Skeletal muscle tissue (tissue), 4 donors: ENCODE data around the gene KLF17. TPM values are rescaled to one million over a fixed set of nuclear protein-coding genes. Genes with fewer than 3 reads are reported as not detected.
"Not testable (repeated sequence)": the region's sequence is repeated elsewhere in the genome, so short reads cannot be mapped to it uniquely, and the experiment has no call there.

Experiments used
- H3K27ac ChIP-seq: one replicate; pipeline ENCODE4 v1.7.0; 2013; ENCODE audit warnings: mild to moderate bottlenecking, low read depth, low read length, inconsistent platforms
- H3K27me3 ChIP-seq, 3 donors: one replicate each; pipeline ENCODE4 v1.7.0; 2013; ENCODE audit warnings: low read length in 3 of 3; ENCODE audit not compliant: control insufficient read depth in 3 of 3, insufficient read depth in 3 of 3
- H3K36me3 ChIP-seq, 3 donors: one replicate each; pipeline ENCODE4 v1.7.0; 2013; ENCODE audit warnings: low read length in 3 of 3; ENCODE audit not compliant: control insufficient read depth in 3 of 3, insufficient read depth in 3 of 3
- H3K4me1 ChIP-seq, 3 donors: one replicate each; pipeline ENCODE4 v1.7.0; 2013; ENCODE audit warnings: low read length in 3 of 3, mild to moderate bottlenecking in 3 of 3; ENCODE audit not compliant: control insufficient read depth in 3 of 3, insufficient read depth in 3 of 3
- H3K4me3 ChIP-seq, 3 donors: one replicate each; pipeline ENCODE4 v1.7.0; 2013; ENCODE audit warnings: low read length in 3 of 3
- H3K9ac ChIP-seq, 3 donors: one replicate each; pipeline ENCODE4 v1.7.0; 2013; ENCODE audit warnings: low read length in 3 of 3, mild to moderate bottlenecking in 3 of 3, moderate library complexity in 2 of 3, low read depth in 1 of 3
- H3K9me3 ChIP-seq, 3 donors: one replicate each; pipeline ENCODE4 v1.7.0; 2013; ENCODE audit warnings: low read length in 3 of 3; ENCODE audit not compliant: control insufficient read depth in 3 of 3
- total RNA-seq: library from RNA; depleted of rRNA; stranded (reverse); fragments of >200 nt; gene quantifications from one replicate; pipeline ENCODE4 v1.2.3, GENCODE V29; 2014
- donor health status: Osteomylitis.

Gene KLF17
- total RNA-seq, 1 donor from 2014 or later, result under 0.01 TPM

- Histone ChIP-seq H3K9me3 (no peaks in the 10 kb centered on the region), H3K36me3 (no peaks in the 10 kb centered on the region), H3K27ac (no peak overlapping the region), H3K27me3 (peaks cover 16 to 20% (median 16%) of the 10 kb centered on the region in 3 donors), H3K4me3 (no peak overlapping the region), H3K9ac (no peak overlapping the region), H3K4me1 (no peaks in the 10 kb centered on the region)
Observed at GRCh38 chr1:44105810-44106209, 12.8 kb upstream of the KLF17 start.

- H3K9me3 ChIP-seq, result no peaks in the 10 kb centered on the region
- no peaks in the 10 kb centered on the region for H3K36me3 ChIP-seq
- H3K4me1 ChIP-seq, result no peaks in the 10 kb centered on the region
- no peak overlapping the region for H3K27ac ChIP-seq
- no peak overlapping the region for H3K9ac ChIP-seq
- H3K4me3 ChIP-seq, result no peak overlapping the region
- H3K27me3 ChIP-seq, result peaks cover 16 to 17% (median 16%) of the 10 kb centered on the region in 3 donors
Observed at GRCh38 chr1:44108241-44108640, 10.4 kb upstream of the KLF17 start.

- Histone ChIP-seq H3K27ac (no peak overlapping the region), H3K4me3 (no peak overlapping the region), H3K9ac (no peak overlapping the region), H3K9me3 (no peaks in the 10 kb centered on the region), H3K36me3 (no peaks in the 10 kb centered on the region), H3K4me1 (no peaks in the 10 kb centered on the region), H3K27me3 (peaks cover 10 to 16% (median 10%) of the 10 kb centered on the region in 3 donors)
Observed at GRCh38 chr1:44108971-44109370, 9.7 kb upstream of the KLF17 start.

- peaks cover 0 to 13% (median 3%) of the 10 kb centered on the region in 3 donors for H3K27me3 ChIP-seq
- no peaks in the 10 kb centered on the region for H3K36me3 ChIP-seq
- H3K9me3 ChIP-seq, result no peaks in the 10 kb centered on the region
- H3K4me1 ChIP-seq, result no peaks in the 10 kb centered on the region
- H3K4me3 ChIP-seq, result no peak overlapping the region
- H3K27ac ChIP-seq, result no peak overlapping the region
- H3K9ac ChIP-seq, result no peak overlapping the region
Observed at GRCh38 chr1:44110916-44111315, 7.7 kb upstream of the KLF17 start.

GRCh38 chr1:44111861-44112260, 6.8 kb upstream of the KLF17 start:
- Histone ChIP-seq H3K4me3 (no peak overlapping the region), H3K9me3 (no peaks in the 10 kb centered on the region), H3K27ac (no peak overlapping the region), H3K9ac (no peak overlapping the region), H3K27me3 (peaks cover 0 to 7% (median 0%) of the 10 kb centered on the region in 3 donors), H3K36me3 (no peaks in the 10 kb centered on the region), H3K4me1 (no peaks in the 10 kb centered on the region)

- H3K9ac ChIP-seq, result no peak overlapping the region
- no peaks in the 10 kb centered on the region for H3K9me3 ChIP-seq
- H3K4me3 ChIP-seq, result no peak overlapping the region
- H3K27me3 ChIP-seq, result peaks cover 0 to 7% (median 0%) of the 10 kb centered on the region in 3 donors
- no peaks in the 10 kb centered on the region for H3K36me3 ChIP-seq
- H3K27ac ChIP-seq, result no peak overlapping the region
- H3K4me1 ChIP-seq, result no peaks in the 10 kb centered on the region
Observed at GRCh38 chr1:44112486-44112885, 6.1 kb upstream of the KLF17 start.

GRCh38 chr1:44113095-44113609, 5.5 kb upstream of the KLF17 start:
- H3K36me3 ChIP-seq, result no peaks in the 10 kb centered on the region
- H3K4me3 ChIP-seq, result no peak overlapping the region

GRCh38 chr1:44114098-44114497, 4.5 kb upstream of the KLF17 start:
- no peaks in the 10 kb centered on the region for H3K36me3 ChIP-seq
- H3K27ac ChIP-seq, result no peak overlapping the region
- no peak overlapping the region for H3K9ac ChIP-seq
- no peaks in the 10 kb centered on the region for H3K27me3 ChIP-seq
- no peaks in the 10 kb centered on the region for H3K9me3 ChIP-seq
- no peak overlapping the region for H3K4me3 ChIP-seq
- no peaks in the 10 kb centered on the region for H3K4me1 ChIP-seq

More at GRCh38 chr1:44113095-44113609, 5.5 kb upstream of the KLF17 start:
- Histone ChIP-seq H3K9me3 (no peaks in the 10 kb centered on the region), H3K4me1 (no peaks in the 10 kb centered on the region), H3K27ac (no peak overlapping the region), H3K27me3 (peaks cover 0 to 3% (median 0%) of the 10 kb centered on the region in 3 donors), H3K9ac (no peak overlapping the region)

- not testable (repeated sequence) for H3K4me1 ChIP-seq, H3K36me3 ChIP-seq, H3K9ac ChIP-seq, H3K27me3 ChIP-seq, H3K4me3 ChIP-seq, H3K27ac ChIP-seq, H3K9me3 ChIP-seq
Observed at GRCh38 chr1:44117272-44117671, 1.3 kb upstream of the KLF17 start.

- Histone ChIP-seq H3K36me3 (no peaks in the 10 kb centered on the region), H3K4me3 (no peak overlapping the region), H3K4me1 (no peaks in the 10 kb centered on the region), H3K9ac (no peak overlapping the region), H3K9me3 (no peaks in the 10 kb centered on the region), H3K27me3 (no peaks in the 10 kb centered on the region), H3K27ac (no peak overlapping the region)
Observed at GRCh38 chr1:44119525-44119924, 904 bp downstream of the KLF17 start.
